Amygdala (tissue), 56 donors: Measurements from ENCODE around the gene DCXR.

Experiments
- DNase-seq, 56 donors: peaks; one replicate each; lab custom pipeline; 2025; lab: John Stamatoyannopoulos, UW

The DCXR gene

GRCh38 chr17:82056729-82057621 is 19.5 kb upstream of the DCXR start:
- DNase-seq = no peak

DNA sequence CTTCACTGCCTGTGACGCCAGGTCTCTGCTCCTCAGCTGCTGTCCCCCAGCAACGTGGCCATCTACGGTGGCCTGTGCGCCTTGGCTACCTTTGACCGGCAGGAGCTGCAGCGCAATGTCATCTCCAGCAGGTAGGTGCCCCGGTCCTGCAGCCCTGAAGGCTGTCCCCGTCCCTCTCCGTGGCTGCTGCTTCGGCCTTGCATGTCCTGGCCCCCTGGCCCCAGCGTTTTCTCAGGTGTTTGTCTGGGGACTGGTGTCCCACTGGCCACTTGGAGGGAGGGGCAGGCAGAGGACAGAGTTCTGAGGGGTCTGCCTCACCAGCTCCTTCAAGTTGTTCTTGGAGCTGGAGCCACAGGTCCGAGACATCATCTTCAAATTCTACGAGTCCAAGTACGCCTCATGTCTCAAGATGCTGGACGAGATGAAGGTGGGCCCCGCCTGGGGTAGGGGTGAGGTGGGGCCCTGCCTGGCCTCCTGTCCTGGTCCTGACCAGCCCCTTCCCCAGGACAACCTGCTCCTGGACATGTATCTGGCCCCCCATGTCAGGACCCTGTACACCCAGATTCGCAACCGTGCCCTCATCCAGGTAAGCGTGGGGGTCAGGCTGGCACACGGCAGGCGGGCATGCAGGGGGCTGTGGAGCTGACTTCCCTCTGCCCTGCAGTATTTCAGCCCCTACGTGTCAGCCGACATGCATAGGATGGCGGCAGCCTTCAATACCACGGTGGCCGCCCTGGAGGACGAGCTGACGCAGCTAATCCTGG is 18.6 kb upstream of the DCXR start:
- no peak for DNase-seq

DNA sequence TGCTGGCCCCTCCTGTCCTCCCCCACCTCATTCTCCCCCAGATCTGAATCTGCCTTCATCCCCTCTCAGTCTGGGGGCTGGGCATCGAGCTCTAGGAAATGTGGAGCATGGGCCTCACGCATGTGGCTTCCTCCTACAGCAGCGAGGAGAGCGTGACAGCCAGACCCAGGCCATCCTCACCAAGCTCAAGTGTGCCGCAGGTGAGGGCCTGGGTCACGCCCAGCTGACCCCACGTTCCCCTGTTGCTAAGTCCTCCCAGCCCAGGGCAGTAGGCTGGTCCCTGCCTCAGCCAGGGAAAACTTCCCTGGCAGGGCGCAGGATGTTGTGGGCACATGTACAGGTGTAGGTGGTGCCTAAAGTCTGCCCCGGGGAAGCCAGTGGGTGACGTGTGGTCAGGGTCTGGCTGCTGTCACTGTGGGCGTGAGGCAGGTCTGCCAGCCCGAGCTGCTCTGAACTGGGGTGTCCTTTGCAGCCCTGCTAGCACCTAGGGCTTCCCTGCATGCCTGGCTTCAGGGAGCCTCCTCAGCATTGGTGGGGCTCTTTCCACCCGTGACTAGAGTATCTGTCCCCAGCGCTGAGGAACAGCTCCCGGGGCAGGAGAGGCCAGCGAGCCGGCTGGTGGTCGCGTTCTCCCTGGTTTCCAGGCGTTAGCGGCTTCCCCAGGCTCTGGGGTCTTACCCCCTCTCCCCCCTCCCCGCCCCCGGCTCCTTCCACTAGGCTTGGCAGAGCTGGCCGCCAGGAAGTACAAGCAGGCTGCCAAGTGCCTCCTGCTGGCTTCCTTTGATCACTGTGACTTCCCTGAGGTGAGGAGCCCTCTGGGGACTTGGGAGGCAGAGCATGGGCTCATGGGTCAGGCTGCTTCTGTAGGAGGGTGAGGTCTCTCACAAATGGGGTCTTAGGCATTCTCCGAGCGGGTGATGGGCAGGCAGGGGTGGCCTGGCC is 17.8 kb upstream of the DCXR start:
- no peak for DNase-seq

- DNase-seq = no peak
Measured at GRCh38 chr17:82054351-82055022, 17.0 kb upstream of the DCXR start.

- no peak for DNase-seq
Measured at GRCh38 chr17:82053556-82054263, 16.2 kb upstream of the DCXR start.

- DNase-seq = no peak
Measured at GRCh38 chr17:82053130-82053529, 15.6 kb upstream of the DCXR start.

DNA sequence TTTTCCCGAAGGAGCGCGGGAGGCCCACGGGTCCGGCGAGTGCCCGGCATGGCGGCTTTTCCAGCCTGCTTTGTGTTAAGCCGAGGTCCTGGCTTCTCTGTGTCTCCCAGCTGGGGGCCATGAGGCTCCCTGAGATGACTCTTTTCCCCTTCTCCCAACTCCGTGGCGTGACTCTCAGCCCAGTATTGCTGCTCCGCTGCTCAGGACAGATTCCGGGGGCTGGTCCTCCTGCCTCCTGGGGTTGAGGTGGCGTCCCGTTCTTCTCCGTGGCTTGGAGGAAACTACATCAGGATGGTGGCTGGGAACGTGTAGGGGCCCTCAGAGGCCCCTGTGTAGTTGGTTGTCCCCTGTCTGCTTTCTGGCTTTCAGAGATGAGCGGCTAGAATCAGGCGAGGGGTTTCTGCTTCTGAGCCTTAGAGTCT is 15.2 kb upstream of the DCXR start:
- no peak for DNase-seq

DNA sequence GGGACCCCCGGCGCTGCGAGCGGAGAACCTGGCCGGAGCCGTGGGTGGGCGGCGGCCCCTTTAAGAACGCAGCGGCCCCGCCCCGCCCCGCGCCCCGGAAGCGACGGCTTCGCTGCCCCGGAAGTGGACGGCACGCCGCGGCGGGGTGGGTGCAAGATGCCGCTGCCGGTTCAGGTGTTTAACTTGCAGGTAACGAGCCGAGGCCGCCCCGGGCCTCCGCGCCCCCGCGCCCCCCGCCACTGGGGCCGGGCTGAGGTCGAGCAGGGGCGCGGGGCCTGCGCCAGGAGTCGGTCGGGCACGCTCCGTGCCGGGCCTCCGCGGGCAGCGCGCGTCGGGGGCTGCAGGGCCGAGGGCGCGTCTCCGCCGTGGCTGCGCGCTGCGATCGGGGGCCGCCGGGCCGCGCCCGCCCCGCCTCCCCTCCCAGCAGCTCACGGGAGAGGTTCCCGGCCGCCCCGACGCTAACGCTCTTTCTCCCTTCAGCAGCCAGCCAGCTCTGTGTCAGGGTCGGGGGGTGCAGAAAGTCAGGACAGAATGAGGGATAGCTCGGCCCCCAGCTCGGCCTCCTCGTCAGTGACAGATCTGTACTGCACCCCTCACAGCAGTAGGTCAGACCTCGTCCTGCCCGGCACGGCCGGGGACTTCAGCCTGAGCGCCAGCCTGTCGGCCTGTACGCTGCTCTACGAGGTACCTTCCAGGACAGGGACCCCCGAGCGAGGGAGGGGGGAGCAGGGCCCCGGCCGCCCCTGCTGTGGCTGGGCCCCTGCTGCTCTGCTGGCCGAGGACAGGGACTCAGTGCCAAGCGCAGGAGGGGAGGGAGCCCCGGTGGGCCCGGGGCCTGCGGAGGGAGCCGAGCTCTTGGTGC is 14.5 kb upstream of the DCXR start, which contains the start of the genes GPS1 and RFNG:
Gene GPS1, plus strand, starts transcription at position 123 of the 862 bp plus-strand sequence. Its CDS starts 34 bp downstream, at position 157.
Gene RFNG, minus strand, starts transcription at position 36 of the 862 bp plus-strand sequence. CDS start 45 bp downstream, outside the sequence.
- peak in 50 of 56 donors; percentile 8 to 83 (median 52) for DNase-seq

- no peak for DNase-seq
Measured at GRCh38 chr17:82050761-82051641, 13.5 kb upstream of the DCXR start.

DNA sequence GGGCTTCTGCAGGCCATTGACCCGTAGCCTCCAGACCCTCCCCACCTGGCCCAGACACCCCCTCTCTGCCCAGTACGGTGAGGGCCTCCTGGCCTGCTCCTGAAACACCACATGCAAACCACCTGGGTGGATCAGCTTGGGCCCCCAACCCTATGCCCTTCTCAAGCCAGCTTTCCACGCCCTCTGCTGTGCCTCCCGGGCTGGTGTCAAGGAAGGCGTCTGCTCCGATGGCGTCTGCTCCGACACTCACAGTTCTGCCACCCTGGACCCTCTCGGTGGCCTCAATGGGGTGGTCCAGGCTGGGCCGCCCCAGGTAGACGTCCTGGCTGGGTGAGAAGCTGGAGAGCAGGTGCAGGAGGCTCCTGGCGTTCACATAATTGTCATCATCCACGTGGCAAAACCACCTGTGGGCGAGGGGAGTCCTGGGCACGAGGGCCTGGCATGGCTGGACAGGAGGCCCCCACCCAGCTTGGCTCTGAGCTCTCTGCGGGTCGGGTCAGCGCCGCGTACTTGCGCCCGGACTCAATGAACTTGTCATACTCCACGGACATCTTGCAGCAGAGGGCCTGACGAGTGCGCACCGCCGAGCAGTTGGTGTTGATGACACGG is 12.8 kb upstream of the DCXR start:
- DNase-seq = no peak

DNA sequence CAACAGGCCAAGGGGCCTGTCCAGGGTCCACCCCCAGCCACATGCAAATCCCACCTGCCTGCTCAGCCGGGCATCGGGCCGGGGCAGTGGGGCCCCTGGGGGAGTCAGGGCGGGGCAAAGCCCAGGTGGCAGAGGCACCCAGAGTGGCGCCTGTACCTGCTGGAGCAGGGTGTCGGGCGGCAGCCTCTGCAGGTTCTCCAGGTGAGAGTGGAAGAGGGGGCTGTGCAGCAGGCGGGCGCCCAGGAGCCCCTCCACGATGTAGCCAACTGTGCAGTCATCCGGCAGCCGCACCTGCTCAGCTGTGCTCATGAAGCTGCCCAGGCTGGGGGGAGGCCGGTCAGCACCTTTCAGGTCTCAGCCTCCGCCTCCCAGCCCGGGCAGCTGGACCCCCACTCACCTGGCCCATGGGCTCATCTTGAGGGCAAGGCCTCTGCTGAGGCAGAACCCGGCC is 12.0 kb upstream of the DCXR start:
- no peak for DNase-seq

- no peak for DNase-seq
Measured at GRCh38 chr17:82049106-82049505, 11.6 kb upstream of the DCXR start.

- no peak for DNase-seq
Measured at GRCh38 chr17:82048571-82048971, 11.1 kb upstream of the DCXR start.

DNA sequence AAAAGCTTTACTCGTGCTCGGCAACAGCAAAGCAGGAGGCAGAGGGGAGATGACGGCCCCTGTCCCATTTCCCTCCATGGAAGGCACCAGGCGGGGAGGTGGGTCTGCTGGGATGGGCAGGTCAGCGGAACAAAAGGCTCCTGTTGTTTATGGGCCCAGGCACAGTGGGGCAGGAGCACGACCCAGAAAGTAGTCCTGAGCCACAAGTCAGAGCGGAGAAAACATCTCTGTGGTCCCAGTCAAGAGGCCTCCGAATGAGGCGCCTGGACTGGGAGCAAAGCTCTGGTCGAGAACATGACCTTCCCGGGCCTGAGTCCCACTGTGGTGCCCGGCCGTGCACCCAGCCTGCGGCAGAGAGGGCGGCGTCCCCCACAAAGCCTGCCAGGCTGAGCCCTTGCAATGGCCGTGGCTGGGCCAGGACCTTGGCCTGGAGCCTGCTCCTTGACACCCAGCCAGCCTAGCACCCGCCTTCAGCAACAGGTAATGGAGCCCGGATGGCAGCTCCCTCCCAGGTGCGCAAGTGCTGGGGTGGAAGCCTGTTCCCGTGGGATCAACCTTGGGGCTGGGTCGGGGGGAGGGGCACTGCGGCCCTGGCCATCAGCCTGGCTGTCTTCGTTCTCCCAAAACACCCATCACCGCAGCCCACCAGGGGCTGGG is 10.5 kb upstream of the DCXR start:
- no peak for DNase-seq

DNA sequence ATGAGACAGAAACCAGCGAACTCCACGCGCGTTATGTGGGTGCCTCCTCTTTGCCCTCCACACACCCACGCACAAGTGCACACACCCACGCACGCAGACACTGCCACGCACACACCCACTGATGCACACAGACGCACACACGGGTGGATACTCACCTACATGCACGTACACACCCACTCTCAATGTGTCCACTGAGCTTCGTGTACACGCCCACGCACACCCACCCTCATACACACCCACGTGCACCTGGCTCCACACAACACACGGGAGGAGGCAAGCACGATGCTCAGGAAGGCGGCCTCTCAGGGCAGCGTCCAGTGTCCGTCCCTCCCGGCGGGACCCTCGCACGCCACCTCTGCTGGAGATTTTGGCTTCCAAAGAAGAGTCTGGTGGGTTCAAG is 9.9 kb upstream of the DCXR start:
- no peak for DNase-seq

GRCh38 chr17:82046903-82047302 is 9.4 kb upstream of the DCXR start:
- DNase-seq = no peak
